Transverse colon (tissue), 4 donors: ENCODE results near the gene GCFC2. TPM values are rescaled to one million over a fixed set of nuclear protein-coding genes. Genes with fewer than 3 reads are reported as not detected.
A peak's percentile ranks its signal among the peaks of the same experiment; 100 is the strongest.
"Not testable (repeated sequence)": the region's sequence is repeated elsewhere in the genome, so short reads cannot be mapped to it uniquely, and the experiment has no call there.

Source experiments
- DNase-seq: peaks from one replicate; pipeline ENCODE4 v3.0.0-alpha.2; 2019
- H3K27ac ChIP-seq, 4 donors: fragments of 200-600 bp; sonication (generic); 2 replicates each; pipeline ENCODE4 v1.5.1; 2016 to 2018; ENCODE audit warnings: inconsistent platforms in 4 of 4
- H3K27me3 ChIP-seq: fragments of 200-600 bp; sonication (generic); 2 replicates; pipeline ENCODE4 v1.5.1; 2017; ENCODE audit warnings: inconsistent platforms
- H3K36me3 ChIP-seq, 4 donors: fragments of 200-600 bp; sonication (generic); 2 replicates each; pipeline ENCODE4 v1.5.1; 2017 to 2019; ENCODE audit warnings: inconsistent platforms in 4 of 4
- H3K4me1 ChIP-seq, 4 donors: fragments of 200-600 bp; sonication (generic); 2 replicates each; pipeline ENCODE4 v1.5.1; 2017 to 2020; ENCODE audit warnings: inconsistent platforms in 4 of 4
- H3K4me3 ChIP-seq, 4 donors: fragments of 200-600 bp; sonication (generic); 1 replicate in 1 of 4; 2 replicates in 3 of 4; pipeline versions ENCODE4 v1.5.1 to v1.6.1; 2017 to 2019; ENCODE audit warnings: inconsistent platforms in 4 of 4
- H3K9me3 ChIP-seq, 2 donors: fragments of 200-600 bp; sonication (generic); 2 replicates each; pipeline ENCODE4 v1.5.1; 2017 to 2019; ENCODE audit warnings: inconsistent platforms in 2 of 2
- CTCF ChIP-seq, 5 experiments: fragments of 200-600 bp in 3 of 5; fragments of 450-650 bp in 2 of 5; sonication (generic) in 3 of 5; IDR thresholded peaks; 1 replicate in 2 of 5; 2 replicates in 3 of 5; pipeline ENCODE4 v1.5.1; 2016 to 2017; ENCODE audit warnings: antibody characterized with exemption in 5 of 5, inconsistent platforms in 3 of 5, mild to moderate bottlenecking in 2 of 5, moderate library complexity in 1 of 5
- EP300 ChIP-seq: sonication (generic); formaldehyde crosslinking; IDR thresholded peaks from one replicate; pipeline ENCODE4 v1.6.1; 2017; ENCODE audit warnings: antibody characterized with exemption, low read depth
- POLR2A ChIP-seq: fragments of 450-650 bp; IDR thresholded peaks from one replicate; pipeline ENCODE4 v1.6.1; 2016; ENCODE audit warnings: antibody characterized with exemption, mild to moderate bottlenecking, moderate library complexity
- POLR2AphosphoS5 ChIP-seq, 3 donors: sonication (generic); formaldehyde crosslinking; IDR thresholded peaks; one replicate each; pipeline ENCODE4 v1.6.1; 2016; ENCODE audit warnings: antibody characterized with exemption in 3 of 3
- WGBS, 2 donors: methylation state at CpG; one replicate each; pipeline ENCODE4 v1.1.5; 2018; ENCODE audit warnings: low coverage in 1 of 2; 5-methylcytosine and 5-hydroxymethylcytosine counted together
- in situ Hi-C, 4 donors: fragments of 200-750 bp; cut with MboI; loops; one replicate each; pipeline versions ENCODE4 v1.15.0 to v1.15.1; 2017; ENCODE audit warnings: low sequenced_read_pairs in 3 of 4, low pct_ligation_motif_present in 1 of 4, low pct_unique_long_range_greater_than_20kb in 1 of 4
- intact Hi-C: fragments of 100-400 bp; cut with DNase I; formaldehyde crosslinking; loops from one replicate; pipeline ENCODE4 v1.15.1; 2023; ENCODE audit warnings: low total_unique reads
- total RNA-seq, 4 donors: library from RNA; depleted of rRNA; stranded (reverse); fragments of >200 nt; gene quantifications; one replicate each; pipeline ENCODE4 v1.1.0, GENCODE V29; 2016

The GCFC2 gene
- total RNA-seq, 4 donors from 2014 or later = 18.2 to 43.2 (median 27.3) TPM

GRCh38 chr2:75722687-75723086, 12.0 kb upstream of the GCFC2 start:
- no peaks in the 10 kb centered on the region for H3K4me1 ChIP-seq
- in situ Hi-C loops = no loop called here
- no peak overlapping the region for H3K4me3 ChIP-seq
- H3K27ac ChIP-seq = no peak overlapping the region
- DNase-seq = no peak
- no peaks in the 10 kb centered on the region for H3K27me3 ChIP-seq
- TF ChIP-seq POLR2A (no peak), CTCF (IDR thresholded peaks at IDR 0.05) (no peak), POLR2AphosphoS5 (IDR thresholded peaks at IDR 0.05) (no peak), EP300 (no peak)
- H3K9me3 ChIP-seq = peaks cover 0 to 5% of the 10 kb centered on the region in 2 donors
- intact Hi-C loops = no loop called here
- no peaks in the 10 kb centered on the region for H3K36me3 ChIP-seq

- Histone ChIP-seq H3K4me3 (no peak overlapping the region), H3K36me3 (no peaks in the 10 kb centered on the region), H3K9me3 (peaks cover 0 to 5% of the 10 kb centered on the region in 2 donors), H3K4me1 (no peaks in the 10 kb centered on the region), H3K27ac (no peak overlapping the region), H3K27me3 (no peaks in the 10 kb centered on the region)
- TF ChIP-seq CTCF (IDR thresholded peaks at IDR 0.05) = no peak
- no peak for TF ChIP-seq POLR2A
- no peak for TF ChIP-seq POLR2AphosphoS5 (IDR thresholded peaks at IDR 0.05)
- no peak for TF ChIP-seq EP300
- WGBS, 2 donors = 67 to 85% methylated on average over 1 of the region's 1 CpG
- intact Hi-C loops = no loop called here
- in situ Hi-C loops = no loop called here
- DNase-seq = no peak
Measured at GRCh38 chr2:75720525-75720924, 9.8 kb upstream of the GCFC2 start.

- Histone ChIP-seq H3K36me3 (no peaks in the 10 kb centered on the region), H3K4me1 (no peaks in the 10 kb centered on the region), H3K27ac (no peak overlapping the region), H3K9me3 (peaks cover 0 to 5% of the 10 kb centered on the region in 2 donors), H3K4me3 (no peak overlapping the region), H3K27me3 (no peaks in the 10 kb centered on the region)
- DNase-seq = no peak
- intact Hi-C loops (loop anchor here (2.0 kb wide), 1 partner anchor 55 kb away; no protein-coding TSS in a partner anchor), in situ Hi-C loops (no loop called here)
- TF ChIP-seq EP300 = no peak
- 67 to 78% methylated on average over 1 of the region's 1 CpG for WGBS, 2 donors
Measured at GRCh38 chr2:75719616-75720015, 8.9 kb upstream of the GCFC2 start.

- Histone ChIP-seq H3K4me3 (no peak overlapping the region), H3K9me3 (peaks cover 0 to 5% of the 10 kb centered on the region in 2 donors), H3K4me1 (peaks cover 0 to 1% (median under 1%) of the 10 kb centered on the region in 4 donors), H3K27ac (no peak overlapping the region), H3K27me3 (no peaks in the 10 kb centered on the region), H3K36me3 (no peaks in the 10 kb centered on the region)
- 58 to 84% methylated on average over 3 of the region's 3 CpGs for WGBS, 2 donors
- in situ Hi-C loops = no loop called here
- intact Hi-C loops = no loop called here
- no peak for DNase-seq
- TF ChIP-seq EP300 (no peak), POLR2AphosphoS5 (IDR thresholded peaks at IDR 0.05) (no peak)
Measured at GRCh38 chr2:75716406-75716805, 5.7 kb upstream of the GCFC2 start.

GRCh38 chr2:75711590-75711989, 875 bp upstream of the GCFC2 start:
- H3K36me3 ChIP-seq, H3K9me3 ChIP-seq, H3K27ac ChIP-seq, intact Hi-C loops, in situ Hi-C loops, DNase-seq, H3K27me3 ChIP-seq: not testable (repeated sequence)
- 96% methylated on average over 31 of the region's 31 CpGs; no CpG with 5 or more reads in 1 of the 2 donors for WGBS, 2 donors
- Histone ChIP-seq H3K4me3 (peak overlapping the region in 1 of 4 donors; percentile 85), H3K4me1 (peaks cover 4 to 22% (median 15%) of the 10 kb centered on the region in 4 donors)

- Histone ChIP-seq H3K27ac (peak overlapping the region; percentile 88 to 95 (median 93)), H3K4me1 (peaks cover 4 to 22% (median 15%) of the 10 kb centered on the region in 4 donors), H3K9me3 (no peaks in the 10 kb centered on the region), H3K36me3 (no peaks in the 10 kb centered on the region), H3K27me3 (no peaks in the 10 kb centered on the region), H3K4me3 (peak overlapping the region; percentile 49 to 85 (median 72))
- TF ChIP-seq EP300 (no peak), POLR2AphosphoS5 (IDR thresholded peaks at IDR 0.05) (no peak), POLR2A (no peak), CTCF (IDR thresholded peaks at IDR 0.05) (no peak)
- intact Hi-C loops = no loop called here
- no peak for DNase-seq
- in situ Hi-C loops = no loop called here
- WGBS, 2 donors = 0% methylated on average over 6 to 10 of the region's 12 CpGs
Measured at GRCh38 chr2:75710220-75710576, 517 bp downstream of the GCFC2 start.
